Measurements from ENCODE around the gene LRRC4C.
"Not testable (repeated sequence)": the region's sequence is repeated elsewhere in the genome, so short reads cannot be mapped to it uniquely, and the experiment has no call there.

The LRRC4C gene

DNA sequence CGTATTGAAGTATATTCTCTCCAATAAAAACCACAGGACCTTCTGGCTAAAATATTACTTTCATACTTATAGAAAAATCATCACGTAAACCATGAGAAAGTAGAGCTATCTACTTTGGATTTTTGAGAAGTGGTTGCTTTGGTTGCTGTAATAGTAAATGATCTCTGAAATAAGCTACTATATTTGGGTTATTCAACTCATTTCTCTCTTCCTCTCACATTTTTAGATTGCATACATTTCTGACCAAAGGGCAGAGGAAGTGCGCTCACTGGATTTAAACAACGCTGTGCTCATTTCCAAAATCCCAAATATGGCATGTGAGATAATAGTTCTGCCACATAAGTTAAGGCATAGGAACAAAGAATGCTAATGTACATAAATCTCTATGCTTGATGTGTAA lies 357.0 kb downstream of the LRRC4C start:
- no peak for DNase-seq

DNA sequence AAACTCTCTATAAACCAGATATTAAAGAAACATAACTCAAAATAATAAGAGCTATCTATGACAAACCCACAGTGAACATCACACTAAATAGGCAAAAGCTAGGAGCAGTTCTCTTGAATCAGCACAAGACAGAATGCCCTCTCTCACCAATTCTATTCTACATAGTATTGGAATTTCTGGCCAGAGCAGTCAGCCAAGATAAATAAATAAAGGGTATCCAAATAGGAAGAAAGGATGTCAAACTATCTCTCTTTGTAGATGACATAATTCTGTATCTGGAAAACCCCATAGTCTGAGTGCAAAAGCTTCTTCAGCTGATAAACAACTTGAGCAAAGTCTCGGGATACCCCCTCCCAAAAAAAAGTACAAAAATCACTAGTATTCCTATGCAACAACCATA lies 359.8 kb downstream of the LRRC4C start:
- DNase-seq = no peak

DNA sequence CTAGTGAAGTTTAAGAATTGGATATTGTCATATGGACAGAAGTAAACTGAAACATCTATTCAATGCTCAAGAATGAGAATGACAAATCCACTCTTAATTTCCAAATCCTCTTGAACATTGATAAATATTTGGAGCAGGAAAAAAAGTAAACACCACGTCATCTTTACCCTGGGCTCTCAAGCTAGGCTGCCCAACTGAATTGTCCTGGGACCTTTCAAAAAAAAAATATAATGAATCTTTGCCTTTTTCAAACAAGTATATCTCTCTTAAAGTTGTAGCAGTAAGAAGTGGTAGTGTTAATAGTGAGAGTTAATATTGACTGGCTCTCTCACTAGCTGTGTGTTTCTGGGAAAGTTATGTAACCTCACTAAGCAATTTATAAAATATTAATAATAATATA lies 374.3 kb downstream of the LRRC4C start:
- no peak for DNase-seq

DNA sequence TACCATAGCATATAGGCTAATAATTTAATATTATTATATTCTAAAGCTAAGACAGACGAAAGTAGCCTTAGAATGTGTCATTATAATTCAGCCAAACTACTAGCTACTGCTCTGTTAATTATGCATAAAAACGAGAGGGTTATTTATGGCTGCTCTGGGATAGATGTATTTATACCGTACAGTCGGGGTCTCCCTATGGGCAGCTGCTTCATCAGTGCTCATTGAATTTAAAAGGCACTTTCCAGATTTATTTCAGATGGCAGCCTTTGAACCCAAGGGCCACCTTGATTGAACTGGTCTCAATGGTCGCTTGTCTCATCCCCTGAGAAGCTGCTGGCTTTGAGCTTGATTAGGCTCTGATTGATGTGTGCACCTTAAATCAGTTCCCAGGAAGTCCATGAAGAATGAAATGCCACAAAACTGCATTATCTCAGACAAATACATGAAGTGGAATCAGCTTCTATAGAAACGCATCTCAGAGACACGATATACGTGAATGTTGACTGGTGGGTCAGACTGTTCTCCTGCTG lies 377.6 kb downstream of the LRRC4C start:
- DNase-seq = no peak

DNA sequence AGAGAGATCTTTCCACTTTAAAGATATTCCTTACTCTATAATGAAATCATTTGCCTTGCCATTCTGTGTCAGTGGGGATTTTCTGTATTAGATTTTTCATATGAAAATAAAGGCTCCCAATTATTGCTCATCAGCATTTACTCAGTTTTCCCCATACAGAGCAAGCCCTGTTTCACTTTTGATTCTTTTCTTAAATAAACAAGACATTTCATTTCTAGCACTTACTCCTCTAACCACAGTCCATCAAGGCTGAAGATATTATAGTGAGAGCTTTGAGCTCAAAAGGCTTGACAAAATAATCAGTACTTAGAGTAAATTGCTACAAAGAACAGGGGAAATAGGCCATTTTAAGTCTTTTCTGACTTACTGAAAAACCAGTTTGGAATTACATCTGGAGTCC lies 385.1 kb downstream of the LRRC4C start:
- DNase-seq = no peak

DNA sequence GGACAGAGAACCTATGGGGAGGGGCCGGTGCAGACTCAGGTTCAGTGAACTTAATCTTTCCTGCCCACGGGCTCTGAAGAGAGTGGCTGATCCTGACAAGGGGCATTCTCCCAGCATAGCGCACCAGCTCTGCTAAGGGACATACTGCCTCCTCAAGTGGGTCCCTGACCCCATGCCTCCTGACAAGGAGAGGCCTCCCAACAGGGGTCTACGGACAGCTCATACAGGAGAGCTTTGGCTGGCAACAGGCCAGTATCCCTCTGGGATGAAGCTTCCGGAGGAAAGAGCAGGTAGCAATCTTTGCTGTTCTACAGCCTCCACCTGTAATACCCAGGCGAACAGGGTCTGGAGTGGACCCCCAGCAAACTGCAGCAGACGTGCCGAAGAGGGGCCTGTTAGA lies 394.0 kb downstream of the LRRC4C start:
- DNase-seq = no peak

DNA sequence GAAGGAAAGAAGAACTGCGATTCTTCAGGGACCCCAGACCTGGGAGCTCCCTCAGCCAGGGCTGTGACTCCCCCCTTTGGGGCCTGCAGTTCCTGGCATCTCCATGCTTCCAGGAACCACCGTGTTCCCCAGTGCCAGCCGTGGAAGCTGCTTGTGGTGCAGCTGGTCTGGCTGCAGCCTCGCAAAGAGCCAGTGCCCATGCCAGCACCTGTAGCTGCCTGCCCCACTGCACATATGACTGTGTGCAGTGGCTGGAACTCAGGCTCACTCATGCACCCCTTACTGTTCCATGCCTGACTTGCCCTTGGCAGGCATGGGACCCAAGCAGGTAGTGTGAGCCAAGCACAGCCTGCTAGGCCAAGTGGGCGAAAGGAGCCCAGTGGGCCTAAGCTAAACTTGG lies 401.3 kb downstream of the LRRC4C start:
- DNase-seq = no peak

DNA sequence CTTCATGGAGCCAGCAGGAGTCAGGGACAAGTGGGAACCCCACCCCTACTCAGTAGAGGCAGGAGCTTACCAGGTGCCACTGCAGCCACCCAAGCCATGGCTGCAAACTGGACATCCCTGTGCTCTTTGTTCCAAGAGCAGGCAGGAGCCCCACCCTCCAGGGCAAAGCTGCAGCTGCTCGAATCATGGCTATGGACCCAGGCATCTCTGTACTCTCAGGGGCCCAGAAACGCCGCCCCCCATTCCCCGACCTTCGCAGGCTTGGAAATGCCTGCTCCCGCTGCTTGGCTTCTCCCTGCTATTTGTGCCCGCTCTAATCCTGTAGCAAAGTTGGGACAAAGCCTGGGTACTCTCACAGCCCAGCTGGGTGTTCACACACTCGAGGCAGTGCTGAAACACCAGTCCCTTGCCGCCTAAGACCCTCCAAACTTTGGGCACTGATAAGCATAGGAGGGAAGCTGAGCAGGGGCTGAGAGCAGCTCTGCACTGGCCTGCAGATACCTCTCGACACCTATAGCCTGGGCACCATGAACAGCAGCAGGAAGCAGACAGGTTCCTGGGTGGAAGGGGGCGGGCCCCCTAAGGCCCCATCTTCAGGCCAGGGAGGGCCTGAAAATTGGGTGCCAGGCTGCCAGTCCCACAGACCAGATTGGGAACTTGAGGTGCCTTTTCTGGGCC lies 402.4 kb downstream of the LRRC4C start:
- no peak for DNase-seq

DNA sequence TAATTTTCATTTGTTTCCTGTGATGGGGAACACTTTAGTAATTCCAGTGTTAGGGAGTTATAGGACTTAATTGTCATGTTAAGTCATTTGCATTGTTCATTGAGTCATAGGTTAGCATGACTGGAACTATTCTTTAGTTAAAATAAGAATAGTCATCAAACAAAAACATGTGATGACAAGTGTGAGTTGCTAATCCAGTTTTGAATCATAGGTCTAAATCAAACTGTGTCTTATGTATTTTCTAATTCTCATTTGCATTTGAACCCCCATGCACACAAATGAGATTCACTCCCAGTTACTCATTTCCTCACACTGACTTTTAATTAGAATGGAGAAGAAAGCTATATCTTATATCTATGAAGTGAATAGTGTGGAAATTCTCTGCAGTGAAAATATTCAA lies 405.6 kb downstream of the LRRC4C start:
- no peak for DNase-seq

DNA sequence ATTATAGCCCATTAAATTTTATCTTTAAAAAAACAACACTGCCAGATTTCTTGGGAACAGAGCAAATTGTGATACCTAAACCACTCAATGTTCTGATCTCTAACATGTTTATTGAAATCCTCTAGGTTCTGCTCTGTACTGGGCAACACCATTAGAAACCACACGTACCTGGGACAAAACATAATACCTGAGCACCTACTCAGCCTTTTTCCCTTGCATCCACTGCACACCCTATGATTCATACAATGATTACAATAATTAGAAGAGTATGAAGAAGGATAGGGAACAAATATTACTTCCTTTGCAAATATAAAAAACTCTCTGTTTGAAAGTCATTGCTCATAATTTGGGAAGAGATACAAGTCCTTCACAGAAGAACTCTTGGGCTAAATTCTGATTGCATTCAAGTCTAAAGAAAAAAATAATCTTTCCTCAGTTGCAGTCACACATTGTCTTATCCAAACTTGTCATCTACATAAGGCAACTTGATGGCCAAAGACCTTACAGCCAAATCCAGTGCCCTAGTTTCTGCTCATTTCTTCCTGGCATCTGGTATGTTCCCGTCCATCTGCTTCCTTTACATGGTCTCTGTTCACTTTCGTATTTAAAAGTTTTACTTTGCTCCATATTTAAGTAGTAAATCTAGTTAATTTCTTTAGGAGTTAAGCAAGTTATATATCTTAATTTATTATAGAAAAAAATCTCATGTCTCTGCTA lies 407.4 kb downstream of the LRRC4C start:
- no peak for DNase-seq

DNA sequence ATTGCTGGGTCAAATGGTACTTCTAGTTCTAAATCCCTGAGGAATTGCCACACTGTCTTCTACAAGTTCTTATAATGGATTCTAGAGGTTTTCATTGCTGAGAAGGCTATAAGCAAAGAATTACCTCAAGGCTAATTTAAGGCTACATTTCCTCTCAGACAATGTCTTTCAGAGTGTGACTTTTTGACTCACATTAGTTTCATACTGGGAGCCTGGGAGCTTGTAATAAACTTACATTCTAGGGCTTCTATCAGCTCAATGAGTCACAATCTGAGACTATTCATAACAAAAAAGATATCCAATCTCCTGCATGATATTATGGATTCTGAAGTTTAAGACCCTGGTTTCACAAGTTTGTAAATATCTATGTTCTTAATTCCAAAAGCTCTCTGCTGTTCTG lies 408.7 kb downstream of the LRRC4C start:
- DNase-seq = no peak

DNA sequence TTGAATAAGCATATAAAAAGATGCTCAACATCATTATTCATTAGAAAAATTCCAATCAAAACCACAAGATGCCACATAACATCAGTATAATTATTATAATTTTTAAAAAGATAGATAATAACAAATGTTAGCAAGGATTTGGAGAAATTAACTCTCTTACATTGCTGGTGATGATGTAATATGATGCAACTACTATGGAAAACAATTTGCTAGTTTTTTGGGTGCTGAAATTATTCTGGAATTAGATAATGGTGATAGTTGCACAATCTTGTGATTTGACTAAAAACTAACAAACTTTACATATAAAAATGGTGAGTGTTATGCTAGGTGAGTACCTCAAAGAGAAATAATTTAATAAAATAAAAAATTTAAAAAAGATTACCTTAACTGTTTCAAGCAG lies 412.2 kb downstream of the LRRC4C start:
- DNase-seq = no peak

DNA sequence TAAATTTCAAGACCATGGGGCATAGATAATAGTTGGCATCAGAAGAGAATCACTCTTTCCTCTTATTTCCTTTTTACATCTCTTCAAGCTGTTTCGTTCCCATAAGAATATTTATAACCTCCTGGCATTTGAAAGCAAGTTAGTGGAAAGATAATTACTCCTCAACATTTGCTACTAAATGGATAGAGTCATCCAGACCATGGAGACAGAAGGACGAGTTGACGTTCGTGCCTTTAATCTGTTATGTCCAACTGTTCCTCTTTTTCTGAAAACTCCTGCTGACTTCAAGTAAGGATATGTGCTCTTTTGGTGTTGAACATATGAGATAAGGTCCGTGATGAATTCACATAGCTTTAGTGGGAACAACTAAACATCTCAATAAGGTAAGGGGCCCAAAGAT lies 414.2 kb downstream of the LRRC4C start:
- DNase-seq = no peak

DNA sequence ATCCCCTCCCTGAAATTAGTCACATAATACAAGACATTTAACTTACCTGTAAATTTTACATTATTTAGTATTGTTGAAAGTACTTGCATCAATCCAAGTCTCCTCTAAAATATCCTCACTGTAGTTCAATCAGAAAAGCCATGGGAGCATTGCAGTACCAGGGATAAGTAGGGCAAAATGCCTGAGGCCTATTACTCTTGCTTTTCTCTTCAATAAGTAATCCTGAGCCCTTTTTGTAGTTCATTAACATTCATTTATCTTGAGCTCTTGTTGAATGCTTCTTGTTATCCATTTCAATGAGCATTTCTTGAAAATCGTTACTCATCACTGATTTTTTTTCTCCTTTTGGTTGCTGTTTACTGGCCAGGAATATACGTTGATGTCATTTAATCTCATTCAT lies 414.7 kb downstream of the LRRC4C start:
- DNase-seq = no peak

DNA sequence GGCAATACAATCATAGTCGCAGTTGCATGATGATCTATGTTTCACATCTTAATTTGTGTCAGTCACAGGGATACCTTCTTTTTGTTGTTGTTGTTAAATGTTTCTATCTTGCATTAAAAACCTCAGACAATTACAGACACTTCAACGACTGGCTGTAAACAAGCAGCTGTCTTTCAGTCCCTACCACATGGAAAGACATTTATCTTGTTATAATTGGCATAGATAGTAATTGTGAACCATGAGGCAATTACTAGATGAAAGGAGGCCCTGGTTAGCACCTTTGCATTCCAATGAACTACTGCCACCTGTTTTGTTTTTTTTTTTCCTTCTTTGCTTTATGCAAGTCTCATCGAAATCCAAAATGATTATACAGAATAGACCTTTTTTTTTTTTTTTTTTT lies 416.8 kb downstream of the LRRC4C start:
- DNase-seq = no peak

DNA sequence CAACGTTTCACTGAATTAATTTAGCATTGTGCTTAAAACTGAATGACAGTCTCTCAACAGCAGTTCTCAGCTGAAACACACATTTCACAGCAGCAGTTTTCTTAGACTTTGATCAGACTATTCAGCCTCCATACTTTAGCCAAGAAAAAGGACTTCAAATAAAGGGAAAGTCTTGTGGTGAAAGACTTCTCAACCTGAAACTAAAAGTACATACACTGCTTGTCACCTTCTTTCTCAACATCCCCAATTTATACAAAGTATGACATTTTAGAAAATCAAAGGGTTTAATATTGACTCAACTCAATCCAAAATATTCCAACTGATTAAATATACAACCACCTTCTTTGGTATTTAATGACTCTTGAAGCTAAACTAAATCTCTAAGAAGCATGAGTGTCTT lies 419.0 kb downstream of the LRRC4C start:
- DNase-seq = no peak

DNA sequence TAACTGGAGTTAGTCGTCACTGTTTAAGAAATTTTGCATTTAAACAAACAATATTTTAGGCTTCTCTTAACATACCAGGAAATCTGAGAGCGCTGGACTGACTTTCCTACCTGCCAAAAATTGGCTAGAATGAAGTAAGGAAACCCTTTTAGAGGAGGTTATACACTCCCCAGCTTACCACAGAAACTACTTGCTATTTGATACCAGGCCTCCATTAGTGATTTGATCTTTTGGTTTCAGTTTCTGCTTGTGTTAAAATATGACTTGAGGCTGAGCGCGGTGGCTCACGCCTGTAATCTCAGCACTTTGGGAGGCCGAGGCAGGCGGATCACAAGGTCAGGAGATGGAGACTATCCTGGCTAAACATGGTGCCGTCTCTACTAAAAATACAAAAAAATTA lies 419.9 kb downstream of the LRRC4C start:
- no peak for DNase-seq

DNA sequence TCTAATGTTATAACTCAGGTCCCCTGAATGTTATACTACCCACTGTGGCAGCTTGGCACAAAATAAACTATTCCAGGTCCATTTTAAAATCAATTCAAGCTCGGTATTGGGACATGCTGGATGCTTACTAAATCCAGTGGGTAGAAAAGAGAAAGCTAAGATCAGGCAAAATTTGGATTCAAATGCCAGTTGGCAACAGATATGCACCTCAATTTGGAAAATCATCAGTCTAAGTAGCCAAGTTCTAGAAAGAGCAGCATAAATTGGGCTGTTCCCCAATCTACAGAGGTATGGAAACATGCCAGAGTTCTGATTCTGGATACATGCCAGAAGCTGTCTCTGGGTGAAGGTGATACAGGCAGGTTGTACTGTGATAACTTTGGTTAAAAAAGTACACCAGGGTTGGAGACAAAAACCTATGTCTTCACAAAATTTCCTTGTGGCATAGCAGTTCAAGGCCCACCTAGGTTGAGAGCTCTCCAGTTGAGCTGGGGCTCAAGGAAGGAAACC lies 427.8 kb downstream of the LRRC4C start:
- no peak for DNase-seq

DNA sequence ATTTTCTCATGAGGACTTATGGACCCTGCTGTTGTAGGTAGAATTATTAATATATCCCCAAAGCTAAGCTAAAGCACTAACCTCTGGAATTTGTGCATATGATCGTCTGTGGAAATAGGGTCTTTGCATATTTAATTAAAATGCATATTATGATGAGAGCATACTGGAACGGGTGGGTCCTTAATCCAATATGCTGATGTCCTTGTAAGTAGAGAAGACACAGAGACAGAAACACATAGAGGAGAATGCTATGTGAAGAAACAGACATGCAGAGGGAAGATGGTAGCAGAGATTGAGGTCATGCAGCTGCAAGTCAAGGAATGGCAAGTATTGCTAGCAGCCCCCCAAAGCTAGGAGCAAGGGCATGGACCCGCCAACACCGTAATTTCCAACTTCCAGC lies 439.2 kb downstream of the LRRC4C start:
- DNase-seq = no peak

DNA sequence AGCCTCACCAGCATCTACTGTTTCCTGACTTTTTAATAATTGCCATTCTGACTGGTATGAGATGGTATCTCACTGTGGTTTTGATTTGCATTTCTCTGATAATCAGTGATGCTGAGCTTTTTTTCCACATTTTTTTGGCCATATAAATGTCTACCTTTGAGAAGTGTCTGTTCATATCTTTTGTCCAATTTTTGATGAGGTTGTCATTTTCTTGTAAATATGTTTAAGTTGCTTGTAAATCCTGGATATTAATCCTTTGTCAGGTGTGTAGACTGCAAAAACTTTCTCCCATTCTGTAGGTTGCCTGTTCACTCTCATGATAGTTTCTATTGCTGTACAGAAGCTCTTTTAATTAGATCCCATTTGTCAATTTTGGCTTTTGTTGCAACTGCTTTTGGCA lies 439.8 kb downstream of the LRRC4C start:
- not testable (repeated sequence) for DNase-seq

DNA sequence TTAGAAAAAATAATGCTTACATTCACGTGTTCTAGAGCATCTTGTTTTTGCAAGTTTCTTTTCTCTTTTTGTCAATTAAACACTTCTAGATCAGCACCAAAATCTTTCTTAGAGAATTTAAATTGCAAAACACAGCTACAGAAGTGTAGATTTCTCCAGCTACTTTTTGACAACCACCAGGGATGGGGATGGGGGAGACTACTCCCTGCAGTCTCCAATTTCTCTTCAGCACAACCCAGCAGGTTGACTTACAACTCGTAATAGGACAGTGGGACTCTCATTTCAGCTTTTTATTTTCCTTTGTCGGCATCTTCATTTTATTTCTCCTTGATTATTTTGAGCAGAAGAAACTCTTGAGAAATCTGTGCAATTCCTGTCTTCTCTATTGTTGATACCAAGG lies 441.2 kb downstream of the LRRC4C start:
- DNase-seq = no peak

DNA sequence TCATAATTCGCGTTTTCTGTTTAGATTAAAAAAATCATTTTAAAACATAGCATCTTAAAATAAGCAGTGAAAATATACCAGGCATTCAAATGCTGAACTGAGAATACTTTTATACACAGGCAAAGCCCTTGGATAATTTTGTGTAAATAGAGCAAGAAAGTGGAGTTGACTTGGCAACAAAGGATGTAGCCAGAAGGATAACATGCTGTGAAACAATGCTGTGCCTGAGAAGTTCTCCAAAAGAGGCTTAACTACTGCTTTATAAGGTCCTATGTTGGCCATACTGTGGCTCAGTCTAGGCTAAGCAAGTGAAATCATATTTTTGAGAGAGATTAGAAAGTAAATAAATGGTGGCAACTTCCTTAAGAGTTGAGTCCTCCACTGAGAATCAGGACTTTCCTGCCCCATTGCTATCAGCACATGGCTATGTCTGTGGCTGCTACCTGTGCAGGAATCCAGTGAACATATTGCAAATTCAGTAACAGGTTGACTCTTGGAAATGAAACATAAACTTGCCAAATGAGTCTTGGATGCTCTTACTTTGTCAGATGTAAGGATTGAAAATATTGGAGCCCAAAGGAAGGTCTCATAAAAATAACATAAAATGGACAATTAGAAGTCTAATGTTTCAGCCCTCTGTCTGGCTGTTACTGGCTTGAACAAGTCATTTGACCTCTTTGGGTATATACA lies 448.9 kb downstream of the LRRC4C start:
- DNase-seq = no peak

DNA sequence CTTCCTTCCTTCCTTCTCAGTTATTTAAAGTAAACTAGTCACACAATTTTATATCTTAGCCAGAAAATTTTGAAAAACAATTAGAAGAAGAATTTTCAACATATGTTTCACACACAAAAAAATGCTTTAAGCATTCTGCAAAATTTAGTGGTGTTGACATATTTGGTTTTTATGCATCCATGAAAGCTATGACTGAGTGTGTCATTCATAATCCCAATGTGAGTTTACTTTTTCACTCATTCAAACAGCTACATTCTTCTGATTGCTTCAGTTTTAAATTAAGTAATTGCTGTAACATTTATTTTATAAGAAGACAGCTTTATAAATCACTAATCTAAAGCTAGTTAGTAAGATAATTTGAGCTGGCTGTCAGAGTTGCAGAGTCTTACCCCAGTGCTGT lies 453.5 kb downstream of the LRRC4C start:
- DNase-seq = no peak

All from activated CD4-positive, alpha-beta T cell treated with anti-CD3 and anti-CD28 coated beads, Interleukin-2, amount 50 U/mL, for 4 hours (primary cell).